HG02678 (cell line): ENCODE measurements around the gene TJP2.

Source experiments
- ATAC-seq: cut with Tn5 transposase; IDR thresholded peaks from one replicate; pipeline ENCODE4 v1.9.1; 2021; ENCODE audit warnings: mild to moderate bottlenecking, moderate library complexity; ENCODE audit not compliant: unreplicated experiment

The TJP2 gene

GRCh38 chr9:69319324-69320025 is 145.4 kb downstream of the TJP2 start:
- ATAC-seq = no peak

- ATAC-seq = no peak
These were observed 148.2 kb downstream of the TJP2 start for GRCh38 chr9:69322256-69322655.

GRCh38 chr9:69323861-69324260 is 149.8 kb downstream of the TJP2 start:
- ATAC-seq = no peak
